ENCODE results near the gene TICAM1. TPM values are rescaled to one million over a fixed set of nuclear protein-coding genes. Genes with fewer than 3 reads are reported as not detected.

TICAM1 gene
- total and polyA plus RNA-seq, 2 experiments from 2014 or later: 0.32 to 0.38 TPM

- H3K4me1 ChIP-seq (ENCODE audit: insufficient read depth): no peaks in the 10 kb centered on the region
- 0 out of 2 replicates have a peak, but pooled peaks cover 2% of the 10 kb centered on the region for H3F3A ChIP-seq (replicated peaks; ENCODE audit: low read depth)
- no peaks in the 10 kb centered on the region; the same call in 2 of the 3 replicates for H3K36me3 Mint-ChIP-seq (ENCODE audit: low read depth)
- no peaks in the 10 kb centered on the region for H3K79me2 ChIP-seq (replicated peaks; ENCODE audit: insufficient read depth)
- no peak for DNase-seq (ENCODE audit: low spot score)
- H3K4me3 Mint-ChIP-seq: no peak overlapping the region
- peaks cover 2% of the 10 kb centered on the region; the same call in 1 of the 3 replicates for H3K9me3 Mint-ChIP-seq
- no peak for TF ChIP-seq STAT1 (IDR thresholded peaks at IDR 0.05; ENCODE audit: unreplicated experiment)
- TF ChIP-seq POLR2AphosphoS5 (IDR thresholded peaks at IDR 0.05; ENCODE audit: low read depth): no peak
- TF ChIP-seq CREB1 (CRISPR knock-in tag; IDR thresholded peaks at IDR 0.05; ENCODE audit: low read depth): no peak
- TF ChIP-seq JUNB (IDR thresholded peaks at IDR 0.05; ENCODE audit: unreplicated experiment): no peak
- no peak for TF ChIP-seq ETS1 (IDR thresholded peaks at IDR 0.05)
- no peak for TF ChIP-seq ZNF114 (CRISPR knock-in tag; IDR thresholded peaks at IDR 0.05)
- H3K27me3 ChIP-seq (ENCODE audit: insufficient read depth): no peaks in the 10 kb centered on the region
- no peaks in the 10 kb centered on the region for H3K36me3 ChIP-seq (ENCODE audit: insufficient read depth)
- H3K9me2 ChIP-seq (ENCODE audit: insufficient read depth): no peaks in the 10 kb centered on the region
- no peak overlapping the region for H3K27ac Mint-ChIP-seq
- H3K4me2 ChIP-seq: no peak overlapping the region
- H3K4me1 Mint-ChIP-seq: no peaks in the 10 kb centered on the region; the same call in 2 of the 3 replicates
- no peak overlapping the region for H3K27ac ChIP-seq (ENCODE audit: low read depth)
- H2AFZ ChIP-seq: no peak overlapping the region
- H4K20me1 ChIP-seq (replicated peaks; ENCODE audit: insufficient read depth): no peaks in the 10 kb centered on the region; the same call in 1 of the 2 replicates
- no peak overlapping the region for H3K4me3 ChIP-seq
- no peak for ATAC-seq
- peaks cover 18% of the 10 kb centered on the region for H3K27me3 Mint-ChIP-seq (ENCODE audit: insufficient read depth, low read depth, poor library complexity)
Measured at GRCh38 chr19:4772566-4772965, 58.9 kb downstream of the TICAM1 start.

GRCh38 chr19:4768934-4769777 is 62.4 kb downstream of the TICAM1 start:
- Histone ChIP-seq H2AFZ (no peak overlapping the region), H3F3A (replicated peaks; ENCODE audit: low read depth) (0 out of 2 replicates have a peak, but pooled peaks cover 2% of the 10 kb centered on the region)
- peak; percentile 92 for ATAC-seq
- TF ChIP-seq ZNF331 (CRISPR knock-in tag; IDR thresholded peaks at IDR 0.05; ENCODE audit: low read depth) (peak; percentile 72), ZNF462 (CRISPR knock-in tag; IDR thresholded peaks at IDR 0.05) (peak; percentile 70; the same call in 1 of the 2 replicates), EZH2 (IDR thresholded peaks at IDR 0.05; ENCODE audit: low read depth, unreplicated experiment) (no peak), ZNF114 (CRISPR knock-in tag; IDR thresholded peaks at IDR 0.05) (peak; percentile 99), EZH2phosphoT487 (IDR thresholded peaks at IDR 0.05; ENCODE audit: unreplicated experiment) (no peak), CTCF (conservative IDR thresholded peaks at IDR 0.05; ENCODE audit: low read depth in 2 of 2) (no peak), STAT1 (IDR thresholded peaks at IDR 0.05; ENCODE audit: unreplicated experiment) (no peak)

More at GRCh38 chr19:4768934-4769777, 62.4 kb downstream of the TICAM1 start:
- peak overlapping the region; percentile 43; the same call in 2 of the 3 replicates for H3K4me3 Mint-ChIP-seq
- peak; percentile 98 for DNase-seq (ENCODE audit: low spot score)
- H3K27ac ChIP-seq (ENCODE audit: low read depth): no peak overlapping the region
- peak overlapping the region; percentile 28; the same call in 1 of the 2 replicates for H3K4me3 ChIP-seq
- no peaks in the 10 kb centered on the region for H3K27me3 ChIP-seq (ENCODE audit: insufficient read depth)
- no peaks in the 10 kb centered on the region; the same call in 1 of the 2 replicates for H4K20me1 ChIP-seq (replicated peaks; ENCODE audit: insufficient read depth)
- H3K36me3 ChIP-seq (ENCODE audit: insufficient read depth): no peaks in the 10 kb centered on the region
- H3K4me2 ChIP-seq: peak overlapping the region; percentile 58; the same call in 1 of the 2 replicates
- H3K36me3 Mint-ChIP-seq (ENCODE audit: low read depth): no peaks in the 10 kb centered on the region; the same call in 2 of the 3 replicates
- peaks cover 18% of the 10 kb centered on the region for H3K27me3 Mint-ChIP-seq (ENCODE audit: insufficient read depth, low read depth, poor library complexity)
- no peaks in the 10 kb centered on the region for H3K9me2 ChIP-seq (ENCODE audit: insufficient read depth)
- H3K27ac Mint-ChIP-seq: no peak overlapping the region
- H3K4me1 Mint-ChIP-seq: no peaks in the 10 kb centered on the region; the same call in 2 of the 3 replicates
- peaks cover 2% of the 10 kb centered on the region; the same call in 1 of the 3 replicates for H3K9me3 Mint-ChIP-seq
- H3K4me1 ChIP-seq (ENCODE audit: insufficient read depth): no peaks in the 10 kb centered on the region
- H3K79me2 ChIP-seq (replicated peaks; ENCODE audit: insufficient read depth): no peaks in the 10 kb centered on the region

All from GM23338 (cell line).